ENCODE measurements around the gene TIMP1. TPM values are rescaled to one million over a fixed set of nuclear protein-coding genes. Genes with fewer than 3 reads are reported as not detected.

The TIMP1 gene
- total RNA-seq, 1 donor from 2014 or later, result 241 TPM

DNA sequence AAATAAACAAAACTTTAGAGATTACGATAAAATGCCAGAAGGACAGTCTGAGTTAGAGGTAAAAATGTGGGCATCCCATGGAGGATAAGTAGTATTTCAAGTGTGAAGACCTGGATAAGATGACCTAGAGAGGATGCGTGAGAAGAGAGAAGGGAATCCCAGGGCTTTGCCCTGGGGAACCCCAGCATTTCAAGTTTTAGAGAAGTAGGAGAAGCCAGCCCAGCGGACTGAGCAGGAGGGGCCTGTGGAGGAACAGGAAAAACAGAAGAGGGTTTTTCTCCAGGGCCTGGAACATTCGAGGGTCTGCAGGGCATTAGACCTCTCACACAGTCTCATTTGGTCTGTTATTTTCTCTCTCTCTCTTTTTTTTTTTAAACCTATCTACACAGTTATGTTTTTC, 50.4 kb downstream of the TIMP1 start:
- no peak overlapping the region for H3K4me3 ChIP-seq (ENCODE audit: low read depth, low read length)
- DNase-seq (ENCODE audit: low read depth), result no peak
- TF ChIP-seq, protein P1, sequence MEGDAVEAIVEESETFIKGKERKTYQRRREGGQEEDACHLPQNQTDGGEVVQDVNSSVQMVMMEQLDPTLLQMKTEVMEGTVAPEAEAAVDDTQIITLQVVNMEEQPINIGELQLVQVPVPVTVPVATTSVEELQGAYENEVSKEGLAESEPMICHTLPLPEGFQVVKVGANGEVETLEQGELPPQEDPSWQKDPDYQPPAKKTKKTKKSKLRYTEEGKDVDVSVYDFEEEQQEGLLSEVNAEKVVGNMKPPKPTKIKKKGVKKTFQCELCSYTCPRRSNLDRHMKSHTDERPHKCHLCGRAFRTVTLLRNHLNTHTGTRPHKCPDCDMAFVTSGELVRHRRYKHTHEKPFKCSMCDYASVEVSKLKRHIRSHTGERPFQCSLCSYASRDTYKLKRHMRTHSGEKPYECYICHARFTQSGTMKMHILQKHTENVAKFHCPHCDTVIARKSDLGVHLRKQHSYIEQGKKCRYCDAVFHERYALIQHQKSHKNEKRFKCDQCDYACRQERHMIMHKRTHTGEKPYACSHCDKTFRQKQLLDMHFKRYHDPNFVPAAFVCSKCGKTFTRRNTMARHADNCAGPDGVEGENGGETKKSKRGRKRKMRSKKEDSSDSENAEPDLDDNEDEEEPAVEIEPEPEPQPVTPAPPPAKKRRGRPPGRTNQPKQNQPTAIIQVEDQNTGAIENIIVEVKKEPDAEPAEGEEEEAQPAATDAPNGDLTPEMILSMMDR (conservative IDR thresholded peaks at IDR 0.05; ENCODE audit: low read depth, low read length), result no peak

DNA sequence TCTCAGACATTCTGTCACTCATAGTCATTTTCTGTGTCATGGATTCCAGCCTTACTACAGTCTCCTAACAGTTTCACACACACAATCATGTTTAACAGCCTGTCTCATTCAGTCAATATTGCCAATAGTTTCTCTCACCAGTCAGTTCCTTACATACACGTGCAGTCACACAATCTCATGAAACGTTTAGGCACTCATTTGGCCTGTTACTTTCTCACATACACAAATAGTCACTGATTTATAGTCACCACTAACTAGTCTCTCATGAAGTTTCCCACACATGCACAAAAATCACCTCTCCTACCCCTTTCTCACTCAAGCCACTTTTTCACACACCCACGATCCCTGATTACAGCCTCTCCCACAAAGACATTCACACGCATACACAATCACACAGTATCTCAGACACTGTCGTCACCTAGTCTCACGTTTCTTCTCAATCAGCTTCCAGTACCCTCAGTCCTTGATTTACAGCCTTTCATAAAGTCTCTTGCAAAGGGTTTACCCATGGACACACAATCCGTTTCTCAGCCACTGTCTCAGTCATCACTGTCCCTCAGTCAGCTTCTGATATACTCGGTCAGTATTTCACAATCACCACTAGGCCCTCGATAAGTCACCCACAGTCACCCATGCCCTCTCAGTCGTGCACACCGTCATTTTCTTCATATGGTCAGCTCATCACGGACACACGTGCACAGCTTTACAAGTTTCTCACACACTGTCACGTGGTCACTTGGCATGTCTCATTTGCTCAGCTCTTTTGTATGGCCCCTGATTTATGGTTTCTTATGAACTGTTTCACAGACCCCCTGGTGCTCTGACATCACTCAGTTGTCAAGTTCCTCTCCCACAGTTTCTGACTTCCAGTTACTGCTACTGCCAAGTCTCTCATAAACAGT, 51.7 kb downstream of the TIMP1 start:
- TF ChIP-seq, protein P1 (conservative IDR thresholded peaks at IDR 0.05; ENCODE audit: low read depth, low read length), result no peak
- H3K4me3 ChIP-seq (ENCODE audit: low read depth, low read length), result no peak overlapping the region
- no peak for DNase-seq (ENCODE audit: low read depth)

DNA sequence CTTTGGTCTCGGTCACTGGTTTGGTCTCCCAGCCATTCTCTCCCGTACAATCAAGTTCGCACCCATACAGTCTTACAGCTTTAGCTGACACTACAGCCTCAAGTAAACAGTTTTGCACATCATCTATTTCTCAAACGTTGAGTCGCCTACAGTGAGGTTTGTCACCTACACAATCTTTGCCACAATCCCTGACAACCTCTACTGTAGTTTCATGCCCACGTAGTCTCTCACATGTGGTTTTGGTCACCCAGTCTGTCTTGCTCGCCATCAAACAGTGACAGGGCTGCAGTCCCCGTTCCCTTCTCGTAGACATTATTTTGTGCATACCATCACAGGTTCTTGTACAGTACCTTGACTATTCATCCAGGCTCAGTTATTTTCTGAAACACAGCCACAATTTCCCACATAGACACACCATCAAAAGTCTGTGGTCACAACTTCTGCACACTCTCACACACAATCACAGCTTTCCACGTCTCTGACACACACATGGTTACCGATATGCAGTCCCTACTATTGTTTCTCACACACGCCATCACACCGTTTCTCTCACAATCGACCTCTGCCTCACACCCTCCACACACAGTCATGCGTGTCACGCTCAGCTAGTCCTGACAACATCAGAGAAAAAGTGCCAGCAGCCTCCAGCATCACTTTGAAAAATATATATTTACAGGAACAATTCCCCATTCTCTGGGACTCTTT, 52.8 kb downstream of the TIMP1 start:
- TF ChIP-seq, protein P1 (conservative IDR thresholded peaks at IDR 0.05; ENCODE audit: low read depth, low read length), result no peak
- DNase-seq (ENCODE audit: low read depth), result no peak
- H3K4me3 ChIP-seq (ENCODE audit: low read depth, low read length), result no peak overlapping the region

Other genes starting within 250 kb of the TIMP1 start
- gene ZNF157, start 211.9 kb upstream of the TIMP1 start, total RNA-seq, result 0.07 TPM in 1 of 2 replicates, not detected in the other
- 4.4 and 5.0 TPM in 2 replicates for gene ZNF41, start 99.2 kb upstream of the TIMP1 start, total RNA-seq
- 31.5 and 43.7 TPM in 2 replicates for gene ARAF, start 21.2 kb upstream of the TIMP1 start, total RNA-seq
- 0.12 and 0.65 TPM in 2 replicates for gene SYN1, start 37.4 kb downstream of the TIMP1 start, total RNA-seq
- gene CFP, start 47.5 kb downstream of the TIMP1 start, total RNA-seq, result 0.06 and 0.22 TPM in 2 replicates
- gene ELK1, start 68.1 kb downstream of the TIMP1 start, total RNA-seq, result 21.9 and 31.8 TPM in 2 replicates
- gene UXT, start 76.7 kb downstream of the TIMP1 start, total RNA-seq, result 133 and 178 TPM in 2 replicates